NOMO-1 treated with dmso at 0.1 percent for 144 hours (cell line): ENCODE measurements around the gene MBD2.

Source experiments
- DNase-seq: peaks from one replicate; lab custom pipeline; 2025; ENCODE audit not compliant: unreplicated experiment; lab: John Stamatoyannopoulos, UW

MBD2 gene

GRCh38 chr18:54202851-54203250 lies 21.6 kb downstream of the MBD2 start:
- no peak for DNase-seq

GRCh38 chr18:54197747-54198411 lies 26.6 kb downstream of the MBD2 start:
- no peak for DNase-seq

GRCh38 chr18:54193786-54194185 lies 30.7 kb downstream of the MBD2 start:
- no peak for DNase-seq

- DNase-seq = no peak
Measured at GRCh38 chr18:54192900-54193299, 31.6 kb downstream of the MBD2 start.

- DNase-seq = no peak
Measured at GRCh38 chr18:54192415-54192814, 32.1 kb downstream of the MBD2 start.

GRCh38 chr18:54191352-54191751 lies 33.1 kb downstream of the MBD2 start:
- DNase-seq = no peak

GRCh38 chr18:54187372-54187771 lies 37.1 kb downstream of the MBD2 start:
- DNase-seq = no peak

GRCh38 chr18:54184836-54185235 lies 39.6 kb downstream of the MBD2 start:
- no peak for DNase-seq

- DNase-seq = no peak
Measured at GRCh38 chr18:54183390-54183789, 41.1 kb downstream of the MBD2 start.

- DNase-seq = no peak
Measured at GRCh38 chr18:54181856-54182602, 42.4 kb downstream of the MBD2 start.

- DNase-seq = no peak
Measured at GRCh38 chr18:54173980-54174630, 50.4 kb downstream of the MBD2 start.

GRCh38 chr18:54173250-54173649 lies 51.2 kb downstream of the MBD2 start:
- no peak for DNase-seq

- no peak for DNase-seq
Measured at GRCh38 chr18:54169431-54170403, 54.8 kb downstream of the MBD2 start.

- no peak for DNase-seq
Measured at GRCh38 chr18:54165450-54165849, 59.0 kb downstream of the MBD2 start.

GRCh38 chr18:54163453-54163852 lies 61.0 kb downstream of the MBD2 start:
- no peak for DNase-seq

- DNase-seq = no peak
Measured at GRCh38 chr18:54162431-54162830, 62.0 kb downstream of the MBD2 start.

GRCh38 chr18:54161267-54161666 lies 63.2 kb downstream of the MBD2 start:
- no peak for DNase-seq

GRCh38 chr18:54159906-54160305 lies 64.6 kb downstream of the MBD2 start:
- no peak for DNase-seq

- no peak for DNase-seq
Measured at GRCh38 chr18:54157646-54158385, 66.7 kb downstream of the MBD2 start.

- no peak for DNase-seq
Measured at GRCh38 chr18:54155412-54155811, 69.1 kb downstream of the MBD2 start.
